LoVo (cell line): ENCODE measurements around the gene GRM4.

ENCODE experiments used
- DNase-seq: peaks from one replicate; pipeline ENCODE4 v3.0.0-alpha.2; 2016; ENCODE audit warnings: low spot score

The GRM4 gene

GRCh38 chr6:34142061-34142998 lies 3.6 kb downstream of the GRM4 start:
- DNase-seq, result no peak

DNA sequence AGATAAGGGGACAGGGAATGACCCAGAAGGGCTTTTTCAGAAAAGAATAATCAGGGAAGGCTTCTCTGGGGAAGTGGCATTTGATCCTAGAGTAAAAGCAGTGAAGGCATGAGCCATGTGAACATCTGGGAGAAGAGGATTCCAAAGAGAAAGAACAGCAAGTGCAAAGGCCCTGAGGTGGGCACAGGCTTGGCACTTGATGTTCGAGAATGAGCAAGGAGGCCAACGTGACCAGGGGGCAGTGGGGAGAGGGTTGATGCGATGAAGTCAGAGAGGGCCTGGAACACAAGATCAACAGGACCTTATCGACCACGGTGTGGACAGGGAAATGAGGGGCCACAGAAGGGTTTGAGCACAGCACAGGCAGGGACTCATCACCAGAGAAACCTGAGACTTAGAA lies 5.8 kb downstream of the GRM4 start:
- DNase-seq, result no peak

DNA sequence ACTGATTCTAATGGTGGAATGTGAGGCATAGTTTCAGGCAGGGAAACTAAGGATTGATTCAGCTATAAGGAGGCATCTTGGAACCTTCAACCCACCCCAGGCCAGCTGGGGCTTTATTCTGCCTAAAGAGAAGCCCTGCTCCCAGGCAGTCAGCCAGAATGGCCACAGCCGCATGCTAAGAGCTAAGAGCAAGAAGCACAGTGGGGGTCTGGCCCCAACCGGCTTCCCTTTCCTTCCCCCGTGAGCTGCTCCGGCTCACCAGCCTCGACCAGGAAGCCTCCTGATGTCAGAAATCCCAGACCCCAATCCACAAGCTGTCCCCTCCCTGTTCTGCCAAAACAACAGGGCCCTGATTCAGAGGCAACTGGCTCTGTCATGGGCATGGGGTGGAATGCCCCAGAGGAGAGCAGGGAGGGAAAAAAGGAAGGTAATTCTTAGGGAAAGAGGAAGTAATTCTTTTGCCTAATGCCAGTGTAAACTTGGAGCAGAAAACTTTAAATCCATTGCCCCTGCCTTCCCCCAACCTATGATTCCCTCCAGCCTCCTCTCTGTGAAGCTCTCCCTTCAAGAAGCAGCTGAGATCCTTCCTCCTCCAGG lies 6.9 kb downstream of the GRM4 start:
- no peak for DNase-seq

GRCh38 chr6:34138191-34138590 lies 7.7 kb downstream of the GRM4 start:
- no peak for DNase-seq

GRCh38 chr6:34135541-34135940 lies 10.3 kb downstream of the GRM4 start:
- DNase-seq, result no peak

GRCh38 chr6:34132486-34133185 lies 13.3 kb downstream of the GRM4 start:
- peak; percentile 20 for DNase-seq

- DNase-seq, result no peak
Observed at GRCh38 chr6:34131326-34132290, 14.3 kb downstream of the GRM4 start.

DNA sequence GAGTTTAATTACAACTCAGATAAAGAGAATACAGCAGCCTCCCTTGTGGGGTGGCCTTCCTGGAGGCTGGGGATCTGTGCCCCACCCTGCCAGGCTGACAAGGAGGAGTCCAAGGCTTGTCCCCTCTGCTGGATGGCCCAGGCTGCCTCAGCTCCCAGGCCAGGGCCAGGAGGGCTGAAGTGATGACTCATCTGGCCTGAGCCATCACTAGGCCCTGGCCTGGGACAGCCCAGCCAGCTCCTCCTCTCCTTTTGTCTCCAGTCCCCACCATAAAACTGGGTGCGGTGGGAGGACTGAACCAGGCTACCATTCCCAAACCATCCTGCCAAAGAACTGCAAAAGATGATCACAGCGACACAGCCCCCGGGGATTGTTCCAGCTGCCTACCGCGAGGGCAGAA lies 15.0 kb downstream of the GRM4 start:
- DNase-seq, result no peak

- no peak for DNase-seq
Observed at GRCh38 chr6:34129753-34130152, 16.1 kb downstream of the GRM4 start.

GRCh38 chr6:34128045-34128444 lies 17.8 kb downstream of the GRM4 start:
- no peak for DNase-seq

DNA sequence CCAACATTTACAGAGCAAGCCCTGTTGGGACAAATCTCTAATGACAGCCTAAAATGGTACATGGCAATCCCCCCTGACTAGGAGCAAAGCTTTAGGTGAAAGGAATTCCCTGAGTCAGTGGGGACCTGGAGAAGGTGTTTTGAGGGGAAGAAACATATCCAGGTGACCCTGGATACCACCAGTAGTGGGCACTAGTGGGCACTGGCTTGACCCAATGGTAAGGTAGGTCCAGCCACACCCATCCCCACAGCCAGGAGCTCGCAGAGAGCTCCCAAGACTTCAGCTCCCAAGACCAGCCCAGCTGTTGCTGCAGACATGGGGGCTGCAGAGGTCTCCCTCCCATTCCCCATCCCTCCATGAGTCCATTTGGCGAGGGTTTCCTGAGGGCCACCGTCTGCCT lies 19.5 kb downstream of the GRM4 start:
- DNase-seq, result no peak

DNA sequence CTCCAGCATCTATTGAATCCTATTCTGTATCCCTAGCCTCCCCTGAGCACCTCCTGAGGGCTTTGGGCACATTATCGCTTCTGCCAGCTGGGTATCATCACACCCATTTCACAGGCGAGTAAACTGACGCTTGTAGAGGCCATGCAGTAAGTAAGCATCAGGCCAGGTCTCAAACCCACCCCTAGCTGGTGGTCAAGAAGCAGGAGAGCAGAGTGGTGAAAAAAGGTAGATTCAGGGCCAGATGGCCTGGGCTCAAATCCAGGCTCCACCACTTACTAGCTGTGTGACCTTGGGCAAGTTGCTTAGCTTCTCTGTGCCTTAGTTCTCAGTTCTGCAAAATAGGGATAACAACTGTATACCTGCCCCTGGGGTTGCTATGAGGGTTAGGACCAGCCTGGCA lies 19.9 kb downstream of the GRM4 start:
- DNase-seq, result no peak

DNA sequence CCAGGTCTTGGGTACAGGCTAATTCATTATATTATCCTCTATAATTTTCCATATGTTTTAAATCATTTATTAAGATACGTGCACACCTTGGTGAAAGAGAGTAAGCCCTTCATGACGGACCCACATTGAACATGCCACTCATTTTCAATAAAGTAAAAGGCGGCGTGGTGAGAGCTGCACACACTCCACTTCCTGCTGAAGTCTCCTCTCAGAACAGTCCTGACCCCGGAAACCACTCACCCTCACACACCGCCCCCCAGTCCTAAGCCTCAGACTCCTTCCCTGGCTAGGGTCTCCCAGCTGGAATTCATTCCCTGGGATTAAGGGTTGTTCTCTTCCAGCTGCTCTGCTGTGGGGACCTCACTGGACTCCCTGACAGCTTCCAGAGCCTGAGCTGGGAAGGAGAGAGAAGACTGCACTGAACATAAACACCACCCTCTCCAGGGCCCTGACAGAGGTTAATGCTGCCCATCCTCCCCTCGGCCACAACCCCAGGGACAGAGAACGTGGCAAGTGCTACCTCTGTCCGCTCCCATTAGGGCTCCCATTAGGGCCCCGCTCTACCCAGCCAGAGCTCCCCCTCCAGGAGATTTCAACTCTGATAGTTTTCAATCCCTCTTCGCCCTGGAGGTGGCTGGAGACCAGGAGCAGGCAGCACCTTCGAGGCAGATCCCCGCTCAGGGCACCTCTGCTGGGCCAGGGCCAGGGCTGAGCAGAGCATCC lies 24.8 kb downstream of the GRM4 start:
- no peak for DNase-seq

DNA sequence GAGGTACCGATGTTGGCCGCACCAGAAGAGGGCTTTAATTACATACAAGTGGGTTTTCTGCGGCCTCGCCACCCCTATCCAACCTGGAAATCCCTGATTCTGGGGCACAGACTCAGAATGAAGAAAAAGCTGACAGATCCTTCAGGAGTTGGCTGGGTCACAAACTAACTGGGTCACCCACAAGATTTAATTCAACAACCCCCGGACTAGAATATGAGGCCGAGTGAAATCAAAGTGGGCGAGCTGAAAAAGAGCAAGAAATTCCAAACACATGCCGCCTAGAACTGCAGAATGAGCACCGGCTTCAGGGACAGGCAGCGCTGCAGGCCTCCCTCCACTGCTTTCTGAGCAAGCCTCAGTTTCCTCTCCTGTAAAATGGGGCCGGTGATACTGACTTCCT lies 30.0 kb downstream of the GRM4 start:
- DNase-seq, result no peak

GRCh38 chr6:34115403-34115795 lies 30.5 kb downstream of the GRM4 start:
- DNase-seq, result no peak

DNA sequence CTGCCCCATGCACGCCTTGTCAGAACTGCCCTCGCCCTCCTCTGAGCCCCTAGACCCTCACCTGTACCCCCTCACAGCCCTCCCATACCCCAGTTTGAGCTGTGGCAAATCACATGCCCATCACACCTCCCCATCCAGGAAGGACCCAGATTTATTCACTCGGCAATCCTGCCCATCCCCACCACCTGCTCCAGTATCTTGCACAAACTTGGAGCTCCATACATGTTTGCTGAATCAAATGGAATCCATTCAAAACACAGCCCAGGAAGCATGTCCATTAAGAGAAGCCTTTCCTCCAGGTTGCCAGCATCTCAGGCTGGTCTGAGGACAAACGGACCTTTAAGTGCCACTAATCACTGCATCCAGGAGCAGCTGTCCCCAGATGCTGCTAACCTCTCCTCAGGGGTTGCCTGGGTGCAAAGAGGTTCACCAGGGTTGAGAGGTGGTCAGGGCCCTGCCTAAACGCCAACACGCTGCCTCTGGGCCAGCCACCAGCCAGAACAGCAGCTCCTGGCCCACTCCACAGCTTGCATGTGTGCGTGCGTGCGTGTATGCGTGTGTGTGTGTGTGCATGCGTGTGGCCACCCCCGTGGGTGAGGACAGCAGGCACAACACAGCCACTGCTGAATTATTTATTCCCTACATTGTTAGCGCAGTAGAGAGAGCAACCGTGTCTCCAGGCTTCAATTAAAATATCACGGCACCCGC lies 31.0 kb downstream of the GRM4 start:
- DNase-seq, result no peak

GRCh38 chr6:34113532-34113931 lies 32.4 kb downstream of the GRM4 start:
- DNase-seq, result no peak

- DNase-seq, result no peak
Observed at GRCh38 chr6:34112126-34112525, 33.8 kb downstream of the GRM4 start.

GRCh38 chr6:34110610-34111009 lies 35.3 kb downstream of the GRM4 start:
- no peak for DNase-seq

GRCh38 chr6:34108176-34108575 lies 37.7 kb downstream of the GRM4 start:
- DNase-seq, result no peak

- DNase-seq, result no peak
Observed at GRCh38 chr6:34106900-34107299, 39.0 kb downstream of the GRM4 start.
